H9 (cell line): ENCODE results near the gene CRK. TPM values are rescaled to one million over a fixed set of nuclear protein-coding genes. Genes with fewer than 3 reads are reported as not detected.

Source experiments
- DNase-seq: peaks from one replicate; pipeline ENCODE4 v3.0.0-alpha.2; 2017
- H2AFZ ChIP-seq: one replicate; pipeline ENCODE4 v1.6.1; 2013; ENCODE audit warnings: mild to moderate bottlenecking, low read length, control low read depth, moderate library complexity
- H2AK5ac ChIP-seq: 2 replicates; pipeline ENCODE4 v1.6.1; 2013; ENCODE audit warnings: low read length, control low read depth, mixed read lengths; ENCODE audit not compliant: insufficient read length
- H2BK120ac ChIP-seq: one replicate; pipeline ENCODE4 v1.6.1; 2013; ENCODE audit warnings: low read depth, mild to moderate bottlenecking, low read length, control low read depth, inconsistent platforms; ENCODE audit not compliant: poor library complexity, severe bottlenecking
- H2BK12ac ChIP-seq: 2 replicates; pipeline ENCODE4 v1.6.1; 2013; ENCODE audit warnings: low read length, control low read depth, mixed read lengths, low read depth; ENCODE audit not compliant: insufficient read length
- H2BK15ac ChIP-seq: 2 replicates; pipeline ENCODE4 v1.6.1; 2013; ENCODE audit warnings: low read depth, low read length, control low read depth
- H2BK20ac ChIP-seq: one replicate; pipeline ENCODE4 v1.6.1; 2013; ENCODE audit warnings: low read depth, mild to moderate bottlenecking, low read length, control low read depth, inconsistent platforms; ENCODE audit not compliant: poor library complexity, severe bottlenecking
- H2BK5ac ChIP-seq: 2 replicates; pipeline ENCODE4 v1.6.1; 2013; ENCODE audit warnings: low read length, control low read depth, mixed read lengths; ENCODE audit not compliant: insufficient read length
- H3K14ac ChIP-seq: 2 replicates; pipeline ENCODE4 v1.6.1; 2013; ENCODE audit warnings: low read length, control low read depth; ENCODE audit not compliant: insufficient read depth
- H3K18ac ChIP-seq: 2 replicates; pipeline ENCODE4 v1.6.1; 2013; ENCODE audit warnings: low read depth, mild to moderate bottlenecking, mixed read lengths, low read length, control low read depth; ENCODE audit not compliant: insufficient read length
- H3K23ac ChIP-seq: 2 replicates; pipeline ENCODE4 v1.6.1; 2013; ENCODE audit warnings: low read length, control low read depth, mixed read lengths, low read depth; ENCODE audit not compliant: insufficient read length
- H3K23me2 ChIP-seq: 2 replicates; pipeline ENCODE4 v1.6.1; 2013; ENCODE audit warnings: low read depth, mild to moderate bottlenecking, mixed read lengths, low read length, control low read depth; ENCODE audit not compliant: insufficient read length, poor library complexity, severe bottlenecking
- H3K27ac ChIP-seq: 2 replicates; pipeline ENCODE4 v1.5.1; 2013; ENCODE audit warnings: low read length, control low read depth, mixed read lengths, low read depth; ENCODE audit not compliant: insufficient read length
- H3K27me3 ChIP-seq: 2 replicates; pipeline ENCODE4 v1.6.1; 2013; ENCODE audit warnings: low read length, control low read depth, inconsistent platforms; ENCODE audit not compliant: insufficient read depth
- H3K4ac ChIP-seq: 2 replicates; pipeline ENCODE4 v1.6.1; 2013; ENCODE audit warnings: low read depth, mild to moderate bottlenecking, control low read depth, inconsistent platforms, low read length, moderate library complexity
- H3K4me1 ChIP-seq: 2 replicates; pipeline ENCODE4 v1.6.1; 2013; ENCODE audit warnings: low read length, control low read depth, inconsistent platforms; ENCODE audit not compliant: insufficient read depth
- H3K4me2 ChIP-seq: 2 replicates; pipeline ENCODE4 v1.6.1; 2013; ENCODE audit warnings: low read length, control low read depth, mixed read lengths; ENCODE audit not compliant: insufficient read length, insufficient read depth
- H3K56ac ChIP-seq: 2 replicates; pipeline ENCODE4 v1.6.1; 2013; ENCODE audit warnings: low read depth, mild to moderate bottlenecking, mixed read lengths, low read length, control low read depth; ENCODE audit not compliant: insufficient read length
- H3K79me1 ChIP-seq: 2 replicates; pipeline ENCODE4 v1.6.1; 2013; ENCODE audit warnings: low read depth, mild to moderate bottlenecking, moderate library complexity, low read length, control low read depth, inconsistent platforms; ENCODE audit not compliant: insufficient read depth, poor library complexity, severe bottlenecking
- H3K79me2 ChIP-seq: 2 replicates; pipeline ENCODE4 v1.6.1; 2013; ENCODE audit warnings: low read length, control low read depth, inconsistent platforms; ENCODE audit not compliant: insufficient read depth
- H3K9ac ChIP-seq: 2 replicates; pipeline ENCODE4 v1.6.1; 2013; ENCODE audit warnings: low read length, control low read depth, mixed read lengths; ENCODE audit not compliant: insufficient read length; ENCODE audit errors: extremely low read depth
- H3K9me3 ChIP-seq: one replicate; pipeline ENCODE4 v1.6.1; 2013; ENCODE audit warnings: low read depth, low read length, inconsistent platforms; ENCODE audit not compliant: control insufficient read depth
- H3T11ph ChIP-seq: one replicate; pipeline ENCODE4 v1.6.1; 2013; ENCODE audit warnings: mild to moderate bottlenecking, low read length, control low read depth, inconsistent platforms
- H4K20me1 ChIP-seq: one replicate; pipeline ENCODE4 v1.6.1; 2013; ENCODE audit not compliant: control insufficient read depth, insufficient read length, insufficient read depth
- H4K5ac ChIP-seq: 2 replicates; pipeline ENCODE4 v1.6.1; 2013; ENCODE audit warnings: low read depth, mild to moderate bottlenecking, mixed read lengths, low read length, control low read depth; ENCODE audit not compliant: insufficient read length
- H4K8ac ChIP-seq: replicated peaks from 2 replicates; pipeline ENCODE4 v1.6.1; 2013; ENCODE audit warnings: low read length, control low read depth, mixed read lengths, low read depth; ENCODE audit not compliant: insufficient read length
- H4K91ac ChIP-seq: 2 replicates; pipeline ENCODE4 v1.6.1; 2013; ENCODE audit warnings: low read depth, mild to moderate bottlenecking, moderate library complexity, mixed read lengths, low read length, control low read depth; ENCODE audit not compliant: insufficient read length
- H3K27ac Mint-ChIP-seq, 3 experiments: 2 replicates in 2 of 3; 3 replicates in 1 of 3; pipeline ENCODE4 v1.8.0; 2020 to 2021; ENCODE audit warnings: mixed read lengths in 3 of 3, mild to moderate bottlenecking in 1 of 3, moderate library complexity in 1 of 3
- H3K27me3 Mint-ChIP-seq: 2 replicates; pipeline ENCODE4 v1.8.0; 2021; ENCODE audit warnings: low read depth, mild to moderate bottlenecking, moderate library complexity, mixed read lengths
- H3K36me3 Mint-ChIP-seq, 3 experiments: 2 replicates in 2 of 3; 3 replicates in 1 of 3; pipeline ENCODE4 v1.8.0; 2020 to 2021; ENCODE audit warnings: low read depth in 3 of 3, mixed read lengths in 3 of 3; ENCODE audit not compliant: insufficient read depth in 1 of 3
- H3K4me1 Mint-ChIP-seq, 2 experiments: 2 replicates each; pipeline ENCODE4 v1.8.0; 2020; ENCODE audit warnings: mixed read lengths in 2 of 2
- H3K4me3 Mint-ChIP-seq, 2 experiments: 2 replicates in 1 of 2; 3 replicates in 1 of 2; pipeline ENCODE4 v1.8.0; 2020 to 2021; ENCODE audit warnings: mild to moderate bottlenecking in 2 of 2, mixed read lengths in 2 of 2, moderate library complexity in 1 of 2
- H3K9me3 Mint-ChIP-seq, 2 experiments: 2 replicates in 1 of 2; 3 replicates in 1 of 2; pipeline ENCODE4 v1.8.0; 2020; ENCODE audit warnings: mild to moderate bottlenecking in 2 of 2, mixed read lengths in 2 of 2, moderate library complexity in 1 of 2
- CTCF ChIP-seq: fragments of 200-600 bp; sonication (generic); conservative IDR thresholded peaks from 3 replicates; pipeline ENCODE4 v1.8.0; 2021; ENCODE audit warnings: antibody characterized with exemption, mild to moderate bottlenecking
- WGBS: extraction: QIAGEN DNeasy Blood & Tissue Kit; methylation state at CpG from one replicate; pipeline ENCODE4 v1.1.7; 2013; ENCODE audit warnings: missing lambda C conversion rate, low lambda C conversion rate, mixed read lengths; ENCODE audit not compliant: insufficient read length; ENCODE audit errors: extremely low coverage; 5-methylcytosine and 5-hydroxymethylcytosine counted together
- total RNA-seq: library from RNA; stranded (reverse); gene quantifications from 2 replicates; pipeline ENCODE4 v1.2.1, GENCODE V29; 2021

CRK gene
- total RNA-seq, 1 experiment from 2014 or later: 58.9 TPM

GRCh38 chr17:1460233-1460632 is 4.2 kb upstream of the CRK start:
- Histone ChIP-seq H2BK12ac (no peak overlapping the region), H2AFZ (no peak overlapping the region), H3K9ac (no peak overlapping the region), H3K4me1 (no peaks in the 10 kb centered on the region; the same call in 1 of the 2 replicates), H3K56ac (no peak overlapping the region), H3K79me1 (no peaks in the 10 kb centered on the region), H2BK5ac (no peak overlapping the region), H2BK15ac (no peak overlapping the region), H3K23me2 (peaks cover 1% of the 10 kb centered on the region), H3K79me2 (no peaks in the 10 kb centered on the region; the same call in 1 of the 2 replicates), H3K18ac (no peak overlapping the region), H3K14ac (no peak overlapping the region), H4K5ac (no peak overlapping the region), H2BK120ac (no peak overlapping the region), H3K9me3 (no peaks in the 10 kb centered on the region), H4K20me1 (no peaks in the 10 kb centered on the region), H3T11ph (no peak overlapping the region), H3K27me3 (no peaks in the 10 kb centered on the region), H3K27ac (no peak overlapping the region), H3K23ac (no peak overlapping the region), H3K4ac (no peak overlapping the region), H4K8ac (no peak overlapping the region), H3K4me2 (no peak overlapping the region), H2BK20ac (no peak overlapping the region), H4K91ac (no peak overlapping the region), H2AK5ac (no peak overlapping the region)
- Mint-ChIP-seq H3K36me3 (peaks cover 1 to 30% (median 7%) of the 10 kb centered on the region in 3 experiments; a peak in 4 of 7 replicates), H3K4me3 (no peak overlapping the region), H3K27me3 (no peaks in the 10 kb centered on the region; the same call in none of the 2 replicates), H3K9me3 (no peaks in the 10 kb centered on the region; a peak in 1 of 5 replicates), H3K4me1 (peaks cover 8% of the 10 kb centered on the region in 2 experiments), H3K27ac (no peak overlapping the region)
- WGBS: no CpG with 5 or more reads among the region's 6 CpGs
- DNase-seq: no peak
- no peak for TF ChIP-seq CTCF
